ENCODE measurements around the gene CLDN16.

CLDN16 gene

GRCh38 chr3:190369668-190370295, 18.2 kb upstream of the CLDN16 start:
- no peak for TF ChIP-seq POLR2A (IDR thresholded peaks at IDR 0.05; ENCODE audit: extremely low read depth, insufficient read length)
- TF ChIP-seq MYC (IDR thresholded peaks at IDR 0.05; ENCODE audit: low read depth, low read length): no peak
- TF ChIP-seq CTCF (IDR thresholded peaks at IDR 0.05; ENCODE audit: low read depth, low read length): no peak
- TF ChIP-seq MAX (IDR thresholded peaks at IDR 0.05; ENCODE audit: low read depth, low read length): no peak
- no peak for DNase-seq (ENCODE audit: low read depth)
- no peak overlapping the region for H3K4me3 ChIP-seq (ENCODE audit: low read depth, low read length)

- no peak overlapping the region for H3K4me3 ChIP-seq (ENCODE audit: low read depth, low read length)
- no peak for TF ChIP-seq MYC (IDR thresholded peaks at IDR 0.05; ENCODE audit: low read depth, low read length)
- TF ChIP-seq POLR2A (IDR thresholded peaks at IDR 0.05; ENCODE audit: extremely low read depth, insufficient read length): no peak
- no peak for DNase-seq (ENCODE audit: low read depth)
These were observed 17.6 kb upstream of the CLDN16 start for GRCh38 chr3:190370369-190370768.

GRCh38 chr3:190371152-190371551, 16.8 kb upstream of the CLDN16 start:
- DNase-seq (ENCODE audit: low read depth): no peak
- TF ChIP-seq POLR2A (IDR thresholded peaks at IDR 0.05; ENCODE audit: extremely low read depth, insufficient read length) (no peak), MAX (IDR thresholded peaks at IDR 0.05; ENCODE audit: low read depth, low read length) (no peak), MYC (IDR thresholded peaks at IDR 0.05; ENCODE audit: low read depth, low read length) (no peak), CTCF (IDR thresholded peaks at IDR 0.05; ENCODE audit: low read depth, low read length) (no peak)
- H3K4me3 ChIP-seq (ENCODE audit: low read depth, low read length): no peak overlapping the region

- TF ChIP-seq MYC (IDR thresholded peaks at IDR 0.05; ENCODE audit: low read depth, low read length) (no peak), MAX (IDR thresholded peaks at IDR 0.05; ENCODE audit: low read depth, low read length) (0 out of 2 replicates have a peak, but pooled peaks have one; percentile 38), CTCF (IDR thresholded peaks at IDR 0.05; ENCODE audit: low read depth, low read length) (no peak)
- DNase-seq (ENCODE audit: low read depth): peak; percentile 25
- H3K4me3 ChIP-seq (ENCODE audit: low read depth, low read length): no peak overlapping the region
These were observed 12.7 kb upstream of the CLDN16 start for GRCh38 chr3:190375246-190375645.

- TF ChIP-seq POLR2A (IDR thresholded peaks at IDR 0.05; ENCODE audit: extremely low read depth, insufficient read length): no peak
- no peak for TF ChIP-seq MYC (IDR thresholded peaks at IDR 0.05; ENCODE audit: low read depth, low read length)
- TF ChIP-seq MAX (IDR thresholded peaks at IDR 0.05; ENCODE audit: low read depth, low read length): no peak
- TF ChIP-seq CTCF (IDR thresholded peaks at IDR 0.05; ENCODE audit: low read depth, low read length): no peak
- DNase-seq (ENCODE audit: low read depth): no peak
- H3K4me3 ChIP-seq (ENCODE audit: low read depth, low read length): no peak overlapping the region
These were observed 12.3 kb upstream of the CLDN16 start for GRCh38 chr3:190375671-190376070.

- TF ChIP-seq MAX (IDR thresholded peaks at IDR 0.05; ENCODE audit: low read depth, low read length) (no peak), MYC (IDR thresholded peaks at IDR 0.05; ENCODE audit: low read depth, low read length) (no peak), POLR2A (IDR thresholded peaks at IDR 0.05; ENCODE audit: extremely low read depth, insufficient read length) (no peak), CTCF (IDR thresholded peaks at IDR 0.05; ENCODE audit: low read depth, low read length) (no peak)
These were observed 9.6 kb upstream of the CLDN16 start for GRCh38 chr3:190378240-190378891.

More at GRCh38 chr3:190378240-190378891, 9.6 kb upstream of the CLDN16 start:
- DNase-seq (ENCODE audit: low read depth): no peak
- no peak overlapping the region for H3K4me3 ChIP-seq (ENCODE audit: low read depth, low read length)

Data from NB4 (cell line).